ENCODE data around the gene PTPRM. TPM values are rescaled to one million over a fixed set of nuclear protein-coding genes. Genes with fewer than 3 reads are reported as not detected.

The PTPRM gene
- total RNA-seq, 4 donors from 2014 or later = 170 to 198 (median 182) TPM

DNA sequence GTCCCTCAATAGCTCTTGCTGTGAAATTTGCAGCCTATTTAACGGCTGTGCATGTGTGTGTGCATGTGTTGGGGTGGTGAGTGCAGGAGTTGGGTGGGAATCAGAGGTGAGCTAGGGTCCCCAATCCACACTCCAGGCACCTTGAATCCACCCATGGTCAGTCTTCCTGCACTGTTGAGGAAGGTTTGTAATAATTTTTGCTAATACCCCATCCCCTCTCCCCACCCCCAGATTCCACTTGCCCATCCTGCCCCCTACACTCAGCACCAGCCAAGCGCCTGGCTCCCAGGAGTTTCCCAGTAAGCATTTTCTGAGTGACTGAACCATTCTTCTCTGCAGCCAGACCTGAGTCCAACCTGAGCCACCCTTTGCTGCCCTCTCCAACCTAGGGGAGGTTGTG, 833.7 kb downstream of the PTPRM start:
- no peak for DNase-seq
- Histone ChIP-seq H3K27ac (no peak overlapping the region), H3K36me3 (peaks cover 16 to 29% of the 10 kb centered on the region in 2 donors), H3K27me3 (no peaks in the 10 kb centered on the region), H3K4me3 (replicated peaks in 1 of 3) (no peak overlapping the region), H3K9me3 (no peaks in the 10 kb centered on the region), H3K4me1 (no peaks in the 10 kb centered on the region)
- intact Hi-C loops (cut with DNase I) = no loop called here
- TF ChIP-seq, protein P1, sequence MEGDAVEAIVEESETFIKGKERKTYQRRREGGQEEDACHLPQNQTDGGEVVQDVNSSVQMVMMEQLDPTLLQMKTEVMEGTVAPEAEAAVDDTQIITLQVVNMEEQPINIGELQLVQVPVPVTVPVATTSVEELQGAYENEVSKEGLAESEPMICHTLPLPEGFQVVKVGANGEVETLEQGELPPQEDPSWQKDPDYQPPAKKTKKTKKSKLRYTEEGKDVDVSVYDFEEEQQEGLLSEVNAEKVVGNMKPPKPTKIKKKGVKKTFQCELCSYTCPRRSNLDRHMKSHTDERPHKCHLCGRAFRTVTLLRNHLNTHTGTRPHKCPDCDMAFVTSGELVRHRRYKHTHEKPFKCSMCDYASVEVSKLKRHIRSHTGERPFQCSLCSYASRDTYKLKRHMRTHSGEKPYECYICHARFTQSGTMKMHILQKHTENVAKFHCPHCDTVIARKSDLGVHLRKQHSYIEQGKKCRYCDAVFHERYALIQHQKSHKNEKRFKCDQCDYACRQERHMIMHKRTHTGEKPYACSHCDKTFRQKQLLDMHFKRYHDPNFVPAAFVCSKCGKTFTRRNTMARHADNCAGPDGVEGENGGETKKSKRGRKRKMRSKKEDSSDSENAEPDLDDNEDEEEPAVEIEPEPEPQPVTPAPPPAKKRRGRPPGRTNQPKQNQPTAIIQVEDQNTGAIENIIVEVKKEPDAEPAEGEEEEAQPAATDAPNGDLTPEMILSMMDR (IDR thresholded peaks at IDR 0.05) = no peak
- 50 to 81% methylated on average over 2 of the region's 2 CpGs for WGBS, 2 donors

DNA sequence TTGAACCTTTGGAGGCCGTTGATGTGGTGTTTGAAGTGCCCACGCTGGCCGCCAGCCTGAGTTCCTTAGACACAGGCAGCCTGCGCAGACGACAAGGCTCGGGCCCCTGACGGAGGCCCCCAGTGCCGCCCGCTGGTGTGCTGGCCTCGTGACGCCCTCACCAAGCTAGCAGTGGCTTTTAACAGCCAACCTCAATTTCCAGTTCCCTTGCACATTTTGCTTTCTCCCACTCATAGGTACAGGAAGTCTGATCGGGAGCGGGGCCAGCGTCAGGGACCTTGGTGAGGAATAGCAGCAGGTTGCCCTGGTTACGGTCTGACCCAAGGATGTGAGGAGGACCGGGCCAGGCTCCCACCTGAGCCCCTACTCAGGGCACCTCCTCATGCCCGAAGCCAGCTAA, 834.5 kb downstream of the PTPRM start:
- Histone ChIP-seq H3K4me3 (replicated peaks in 1 of 3) (no peak overlapping the region), H3K27ac (no peak overlapping the region), H3K9me3 (no peaks in the 10 kb centered on the region), H3K36me3 (peaks cover 23 to 32% of the 10 kb centered on the region in 2 donors), H3K27me3 (no peaks in the 10 kb centered on the region), H3K4me1 (no peaks in the 10 kb centered on the region)
- intact Hi-C loops (cut with DNase I) = no loop called here
- TF ChIP-seq POLR2A (IDR thresholded peaks at IDR 0.05) = no peak
- TF ChIP-seq, protein P1 (IDR thresholded peaks at IDR 0.05) = no peak
- no peak for DNase-seq
- 81 to 96% methylated on average over 7 to 15 of the region's 17 CpGs for WGBS, 2 donors

DNA sequence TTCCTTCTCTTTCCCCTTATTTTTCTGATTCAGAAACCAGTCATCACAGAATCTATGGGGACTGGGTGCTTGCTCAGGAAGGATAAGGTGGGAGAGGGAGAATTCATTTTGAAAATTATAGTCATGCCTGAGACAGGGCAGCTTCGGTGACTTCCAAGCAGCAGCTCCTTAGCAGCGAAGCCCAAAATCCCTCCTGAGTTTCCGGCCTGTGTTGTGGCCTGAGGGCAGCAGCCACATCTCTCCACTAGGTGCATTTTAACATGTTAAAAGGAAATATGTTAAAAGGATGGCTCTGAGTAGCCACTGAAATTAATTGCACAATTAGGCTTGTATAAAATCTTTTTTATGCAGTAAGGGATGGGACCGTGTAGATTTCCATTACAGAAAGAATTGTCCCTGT, 835.1 kb downstream of the PTPRM start:
- no peak for DNase-seq
- no peaks in the 10 kb centered on the region for H3K4me1 ChIP-seq
- no peak overlapping the region for H3K4me3 ChIP-seq (replicated peaks in 1 of 3)
- H3K27ac ChIP-seq = no peak overlapping the region
- peaks cover 29 to 37% of the 10 kb centered on the region in 2 donors for H3K36me3 ChIP-seq
- intact Hi-C loops (cut with DNase I) = no loop called here
- no peaks in the 10 kb centered on the region for H3K27me3 ChIP-seq
- WGBS, 2 donors = 90 to 96% methylated on average over 4 of the region's 4 CpGs
- no peaks in the 10 kb centered on the region for H3K9me3 ChIP-seq
- TF ChIP-seq, protein P1 (IDR thresholded peaks at IDR 0.05) = no peak
- TF ChIP-seq POLR2A (IDR thresholded peaks at IDR 0.05) = no peak

DNA sequence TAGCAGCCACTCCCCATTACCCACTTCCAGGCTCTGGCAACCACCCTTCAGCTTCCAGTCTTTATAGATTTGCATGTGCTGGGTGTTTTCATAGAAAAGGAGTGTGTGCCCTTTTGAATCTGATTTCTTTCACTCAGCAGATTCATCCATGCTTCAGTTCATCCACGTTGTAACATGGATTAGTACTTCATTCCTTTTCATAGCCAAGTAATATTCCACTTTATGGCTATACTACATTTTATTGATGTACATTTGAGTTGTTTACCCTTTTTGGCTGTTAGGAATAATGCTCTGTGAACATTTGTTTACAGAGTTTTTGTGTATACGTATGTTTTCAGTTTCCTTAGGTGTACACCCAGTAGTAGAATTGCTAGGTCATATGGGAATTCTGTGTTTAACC, 836.6 kb downstream of the PTPRM start:
- Histone ChIP-seq H3K27ac (no peak overlapping the region), H3K4me1 (no peaks in the 10 kb centered on the region), H3K36me3 (peaks cover 28 to 38% of the 10 kb centered on the region in 2 donors), H3K4me3 (replicated peaks in 1 of 3) (no peak overlapping the region), H3K9me3 (no peaks in the 10 kb centered on the region), H3K27me3 (no peaks in the 10 kb centered on the region)
- 96 to 100% methylated on average over 2 of the region's 2 CpGs for WGBS, 2 donors
- intact Hi-C loops (cut with DNase I) = no loop called here
- no peak for TF ChIP-seq POLR2A (IDR thresholded peaks at IDR 0.05)
- DNase-seq = no peak

DNA sequence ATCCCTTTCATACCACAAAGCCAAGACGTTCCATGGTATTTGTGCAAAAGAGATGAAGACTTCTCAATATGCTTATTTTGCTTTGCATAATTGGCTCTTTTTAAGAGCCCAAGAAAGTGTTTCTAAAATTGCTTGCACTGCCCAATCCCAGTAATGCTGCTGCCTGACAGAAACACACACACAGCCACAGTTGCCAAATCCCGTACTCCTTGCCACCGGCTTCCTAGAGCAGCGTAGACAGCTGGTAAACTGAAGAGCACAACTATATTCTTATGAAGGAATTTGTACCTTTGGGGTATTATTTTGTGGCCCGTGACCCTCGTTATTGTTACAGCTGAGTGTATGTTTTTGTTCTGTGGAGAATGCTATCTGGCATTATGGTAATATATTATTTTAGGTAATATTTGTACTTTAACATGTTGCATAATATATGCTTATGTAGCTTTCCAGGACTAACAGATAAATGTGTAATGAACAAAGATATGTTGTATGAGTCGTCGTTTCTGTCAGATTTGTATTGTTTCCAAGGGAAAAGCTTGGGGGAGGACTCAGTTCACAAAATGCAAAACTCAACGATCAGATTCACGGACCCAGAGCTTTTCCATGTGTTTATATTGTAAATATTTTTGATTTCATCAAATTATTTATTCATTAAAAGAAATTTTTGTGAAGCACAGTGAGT, 839.2 kb downstream of the PTPRM start:
- no peak for DNase-seq
- no peak for TF ChIP-seq POLR2A (IDR thresholded peaks at IDR 0.05)
- TF ChIP-seq, protein P1 (IDR thresholded peaks at IDR 0.05) = no peak
- H3K27me3 ChIP-seq = no peaks in the 10 kb centered on the region
- no peaks in the 10 kb centered on the region for H3K4me1 ChIP-seq
- intact Hi-C loops (cut with DNase I) = no loop called here
- 90 to 95% methylated on average over 10 of the region's 10 CpGs for WGBS, 2 donors
- H3K36me3 ChIP-seq = peaks cover 24 to 38% of the 10 kb centered on the region in 2 donors
- H3K27ac ChIP-seq = no peak overlapping the region
- H3K9me3 ChIP-seq = no peaks in the 10 kb centered on the region
- H3K4me3 ChIP-seq (replicated peaks in 1 of 3) = no peak overlapping the region
